ENCODE measurements around the gene TRPC6. TPM values are rescaled to one million over a fixed set of nuclear protein-coding genes. Genes with fewer than 3 reads are reported as not detected.

Gene TRPC6
- 0.66 to 1.1 TPM (median 0.76 TPM) in 5 replicates for total RNA-seq (2022; extraction: Qiagen RNA extraction; ENCODE audit: low read depth)

DNA sequence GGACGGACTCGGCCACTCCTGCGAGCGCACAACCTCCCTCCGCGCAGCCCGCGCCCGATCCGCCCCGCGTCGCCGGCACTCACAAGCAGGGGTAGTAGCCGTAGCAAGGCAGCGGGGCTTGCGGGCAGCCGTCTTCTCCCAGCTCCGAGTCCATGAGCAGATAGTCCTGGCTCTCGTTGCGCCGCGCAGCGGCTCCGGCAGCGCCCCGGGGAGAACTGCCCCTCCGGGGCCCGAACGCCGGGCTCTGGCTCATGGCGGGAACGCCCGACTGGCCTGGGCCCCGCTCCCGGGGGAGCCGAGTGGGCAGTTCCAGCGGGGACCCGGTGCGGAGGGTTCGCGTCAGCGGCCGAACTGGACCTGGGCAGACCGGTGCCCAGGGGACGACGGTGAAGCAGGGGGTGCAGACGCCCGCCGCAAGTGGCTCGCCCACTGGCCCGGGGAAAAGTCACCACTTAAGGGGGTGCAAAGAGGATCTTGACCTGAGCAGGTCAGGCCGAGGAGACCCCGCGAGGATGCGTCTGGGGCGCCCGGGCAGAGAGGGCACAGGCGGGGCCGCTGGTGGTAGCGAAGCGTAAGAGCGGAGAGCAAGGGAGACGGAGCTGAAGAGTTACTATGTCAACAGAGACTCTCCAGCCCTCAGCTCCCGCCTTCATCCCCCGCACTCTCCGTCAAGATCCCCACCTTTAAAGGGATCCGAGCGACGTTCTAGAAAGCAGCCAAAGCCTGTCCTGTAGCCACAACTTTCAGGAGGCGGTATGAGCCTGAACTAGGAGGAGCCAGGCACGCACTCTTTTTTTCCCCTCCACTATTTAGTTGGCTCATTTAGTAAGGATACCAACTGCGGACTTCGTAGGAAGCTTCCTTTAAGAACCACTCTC is at the start of gene TRPC6:
Gene TRPC6 (minus strand): TSS at position 757 of the 878 bp plus-strand sequence. CDS start 504 bp downstream, at position 253.

Data from A549 treated with ZK216348 at 1 μM for 4 hours (cell line).